Nucleus accumbens (tissue), 56 donors: ENCODE measurements around the gene PKP1.

ENCODE experiments used
- DNase-seq, 56 donors: peaks; one replicate each; lab custom pipeline; 2025; lab: John Stamatoyannopoulos, UW

PKP1 gene

DNA sequence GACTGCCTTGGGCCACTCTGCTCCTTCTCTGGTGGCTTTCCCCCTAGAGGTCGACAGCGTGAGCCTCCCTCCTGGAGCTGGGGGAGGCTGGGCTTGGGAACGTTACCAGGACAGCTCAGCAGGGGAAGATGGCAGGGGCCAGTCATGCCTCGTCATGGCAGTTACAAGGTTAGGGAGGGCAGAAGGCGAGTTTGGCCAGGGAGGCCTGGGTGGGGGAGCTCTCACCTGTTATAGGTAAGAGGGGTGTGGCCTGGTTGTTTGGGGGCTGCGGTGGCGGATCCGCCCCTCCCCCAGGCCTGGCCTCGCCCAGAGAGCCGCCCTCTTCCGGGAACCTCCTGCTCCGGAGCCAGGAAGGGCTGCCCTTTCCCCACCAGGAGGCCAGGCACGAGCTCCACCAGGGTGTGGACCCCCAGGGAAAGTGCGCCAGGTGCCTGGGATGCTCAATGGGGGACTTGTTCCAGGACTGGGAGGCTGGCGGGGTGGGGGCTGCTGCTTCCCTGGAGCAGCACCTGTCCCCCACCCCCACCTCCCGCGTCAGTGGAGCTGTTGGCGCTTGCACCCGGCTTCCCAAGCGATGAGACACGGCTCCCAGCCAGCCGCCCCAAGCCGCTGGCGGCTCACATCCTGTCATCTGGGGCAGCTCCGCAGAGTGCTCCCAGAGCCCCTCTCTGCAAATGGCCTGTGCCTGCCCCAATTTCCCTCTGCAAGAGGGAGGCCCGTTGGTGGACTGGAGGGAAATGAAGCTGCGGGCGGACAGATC, 23.6 kb upstream of the PKP1 start:
- no peak for DNase-seq

- no peak for DNase-seq
Observed at GRCh38 chr1:201260236-201260590, 23.1 kb upstream of the PKP1 start.

DNA sequence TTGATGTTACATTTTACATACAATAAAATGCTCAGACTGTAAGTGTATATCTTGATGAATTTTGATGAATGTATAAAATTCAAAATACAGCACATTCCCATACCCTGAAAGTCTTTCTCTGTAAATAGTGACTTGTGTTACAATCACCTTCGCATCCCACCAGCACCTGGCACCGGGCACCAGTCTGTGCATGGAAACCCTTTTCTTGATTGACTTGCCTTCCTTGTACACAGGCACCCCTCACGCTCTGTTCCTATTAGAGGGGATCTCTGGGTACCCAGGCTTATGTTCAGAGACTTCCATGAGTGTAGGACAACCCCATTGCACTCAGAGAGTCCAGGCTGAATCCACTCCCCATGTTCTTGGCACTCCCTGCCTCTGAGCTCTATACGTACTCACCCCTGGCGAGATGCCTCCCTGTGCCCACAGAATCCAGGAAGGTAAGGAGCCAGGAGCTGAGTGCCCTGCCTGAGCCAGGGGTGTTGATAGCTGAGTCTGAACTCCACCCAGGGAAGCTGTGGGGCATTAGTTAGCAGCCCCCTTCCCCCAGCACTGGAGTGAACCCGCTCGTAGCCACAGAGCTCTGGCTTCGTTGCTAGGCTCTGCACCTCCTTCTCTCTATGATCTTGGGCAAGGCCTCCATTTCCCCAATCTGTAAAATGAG, 22.5 kb upstream of the PKP1 start:
- DNase-seq = no peak

DNA sequence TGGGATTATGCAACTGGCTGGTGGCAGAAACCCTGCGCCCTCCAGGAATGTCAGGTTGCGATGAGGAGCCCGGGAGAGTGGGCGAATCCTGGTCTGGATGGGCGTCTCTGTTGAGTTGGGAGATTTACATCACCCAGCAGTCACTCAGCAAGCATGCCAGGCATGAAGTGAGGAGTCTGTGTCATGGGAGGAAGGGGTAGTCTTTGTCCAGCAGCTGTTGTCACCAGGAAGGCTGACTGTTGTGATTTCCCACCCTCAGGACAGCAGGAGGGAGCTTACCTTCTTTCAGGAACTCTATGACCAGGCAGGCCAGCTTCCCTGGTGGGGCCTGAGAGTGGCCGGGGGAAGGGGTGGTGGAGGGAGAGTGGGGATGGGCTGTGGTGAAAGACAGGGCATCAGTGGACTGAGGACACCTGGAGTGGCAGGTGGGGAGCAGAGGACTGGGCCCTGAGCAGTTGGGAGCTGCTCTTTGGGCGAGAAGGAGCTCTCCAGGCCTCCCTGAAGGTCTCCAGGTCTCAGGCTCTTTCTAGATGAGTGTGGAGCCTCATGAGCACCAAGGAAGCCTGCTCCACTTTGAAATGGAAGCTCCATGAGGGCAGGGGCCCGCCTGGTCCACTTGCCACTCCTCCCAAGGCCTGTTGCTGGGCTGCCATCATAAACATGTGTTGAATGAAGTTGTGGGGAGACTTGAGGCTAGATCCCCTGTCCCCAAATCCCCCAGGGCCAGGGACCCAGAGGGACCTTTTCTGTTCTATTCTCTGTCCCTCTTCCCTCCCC, 21.3 kb upstream of the PKP1 start:
- no peak for DNase-seq

DNA sequence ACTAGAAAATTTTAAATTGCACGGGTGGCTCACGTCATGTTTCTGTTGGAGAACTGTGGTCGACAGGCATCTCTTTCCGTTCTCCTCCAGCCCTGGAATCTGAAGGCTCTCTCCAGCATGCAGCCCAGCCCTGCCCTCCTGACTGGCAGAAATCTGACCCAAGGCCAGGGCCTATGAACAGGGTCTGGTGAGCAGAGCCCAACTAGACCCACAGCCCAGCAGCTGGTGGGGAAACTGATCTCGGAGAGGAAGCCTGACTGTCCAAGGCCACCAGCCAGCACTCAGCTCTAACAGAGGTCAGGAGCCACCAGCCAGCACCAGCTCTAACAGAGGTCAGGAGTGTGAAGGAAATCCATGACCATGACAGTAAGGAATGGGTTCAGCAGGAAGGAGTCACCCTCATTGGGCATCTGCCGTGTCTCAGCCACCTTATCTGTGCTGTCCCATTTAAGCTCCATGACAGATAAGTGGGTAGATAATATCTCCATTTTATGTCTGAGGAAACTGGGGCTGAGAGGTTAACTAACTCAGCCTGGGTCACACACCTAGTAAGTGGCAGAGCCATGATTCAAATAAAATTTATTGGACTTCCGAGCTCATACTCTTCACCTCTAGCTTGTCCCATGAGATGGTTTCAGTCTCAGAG, 20.2 kb upstream of the PKP1 start:
- DNase-seq = no peak

- no peak for DNase-seq
Observed at GRCh38 chr1:201264072-201264471, 19.2 kb upstream of the PKP1 start.

GRCh38 chr1:201264554-201264953, 18.8 kb upstream of the PKP1 start:
- DNase-seq = no peak

GRCh38 chr1:201265756-201266155, 17.6 kb upstream of the PKP1 start:
- no peak for DNase-seq

GRCh38 chr1:201266276-201266675, 17.0 kb upstream of the PKP1 start:
- DNase-seq = no peak

- DNase-seq = no peak
Observed at GRCh38 chr1:201266774-201267173, 16.5 kb upstream of the PKP1 start.

DNA sequence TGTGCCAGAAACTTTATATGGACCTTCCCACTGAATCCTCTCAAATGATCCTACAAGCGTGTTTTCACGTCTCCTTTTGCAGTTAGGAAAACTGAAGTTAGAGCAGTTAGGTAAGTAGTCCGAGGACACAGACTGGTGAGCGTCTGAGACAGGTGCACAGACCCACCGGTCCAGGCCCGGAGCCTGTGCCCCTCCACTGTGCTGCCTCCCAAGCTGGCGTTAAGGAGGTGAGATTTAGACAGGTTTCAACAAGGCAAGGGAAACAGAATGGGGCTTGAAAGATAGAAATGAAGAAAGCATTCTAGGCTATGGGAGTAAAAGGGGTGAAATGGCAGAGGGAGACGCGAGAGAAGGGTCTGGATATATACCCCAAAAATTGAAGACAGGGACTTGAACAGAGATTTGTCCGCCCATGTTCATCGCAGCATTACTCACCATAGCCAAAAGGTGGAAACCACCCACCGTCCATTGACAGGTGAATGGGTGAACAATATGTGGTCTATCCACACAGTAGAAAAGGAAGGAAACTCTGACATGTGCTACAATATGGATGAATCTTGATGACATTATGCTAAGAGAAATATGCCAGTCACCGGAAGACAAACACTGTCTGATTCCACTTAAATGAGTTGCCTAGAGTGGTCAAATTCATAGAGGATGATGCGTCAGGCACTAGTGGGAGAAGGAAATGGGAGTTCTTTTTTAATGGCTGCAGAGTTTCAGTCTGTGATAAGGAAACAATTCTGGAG, 15.7 kb upstream of the PKP1 start:
- DNase-seq = no peak

- peak in 2 of 56 donors; percentile 14 to 35 for DNase-seq
Observed at GRCh38 chr1:201268604-201269151, 14.6 kb upstream of the PKP1 start.

- DNase-seq = no peak
Observed at GRCh38 chr1:201269281-201269680, 14.0 kb upstream of the PKP1 start.

GRCh38 chr1:201269900-201270410, 13.4 kb upstream of the PKP1 start:
- DNase-seq = no peak

GRCh38 chr1:201270616-201271390, 12.5 kb upstream of the PKP1 start:
- DNase-seq = no peak

GRCh38 chr1:201272799-201273198, 10.5 kb upstream of the PKP1 start:
- DNase-seq = no peak

- DNase-seq = no peak
Observed at GRCh38 chr1:201274616-201275252, 8.6 kb upstream of the PKP1 start.

DNA sequence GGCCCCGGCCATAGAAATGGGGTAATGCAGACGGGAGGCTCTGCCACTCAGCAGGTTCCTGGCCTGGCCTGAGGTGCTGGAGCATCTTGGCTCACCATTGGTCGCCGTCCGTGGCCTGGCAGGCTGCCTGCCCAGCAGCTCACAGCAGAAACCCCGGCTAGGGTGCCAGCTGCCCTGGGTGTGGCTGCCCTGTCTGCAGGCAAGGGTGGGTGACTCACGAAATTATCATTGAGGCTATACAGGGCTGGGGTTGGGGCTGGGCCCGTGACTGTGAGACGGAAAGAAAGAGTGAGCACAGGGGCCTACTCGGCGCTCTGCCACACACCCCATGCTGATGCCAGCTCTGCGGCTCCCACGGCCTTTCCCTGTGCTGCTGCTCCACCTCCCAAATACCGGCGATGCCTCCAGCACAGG, 8.0 kb upstream of the PKP1 start:
- no peak for DNase-seq

DNA sequence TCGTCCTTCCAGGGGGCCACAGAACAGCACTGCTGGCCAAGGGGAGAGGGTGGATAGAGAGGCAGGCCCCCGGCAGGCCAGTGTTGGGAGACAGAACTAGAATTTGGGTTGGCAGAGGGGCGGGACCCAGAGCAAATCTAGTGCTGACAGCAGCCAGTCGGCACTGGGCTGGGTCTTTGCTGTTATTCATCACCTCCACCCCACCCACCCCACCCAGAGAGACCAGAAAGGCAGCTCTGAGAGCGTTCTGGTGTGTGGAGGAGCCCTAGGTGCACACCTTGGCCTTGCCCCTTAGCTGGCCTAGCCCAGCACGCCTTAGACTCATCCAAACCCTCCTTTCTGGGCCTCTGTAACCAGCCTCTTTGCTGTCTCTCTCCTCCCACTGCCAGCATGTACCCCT, 6.4 kb upstream of the PKP1 start:
- DNase-seq = no peak
